ENCODE results near the gene SHISA5. TPM values are rescaled to one million over a fixed set of nuclear protein-coding genes. Genes with fewer than 3 reads are reported as not detected.

Gene SHISA5
- total RNA-seq, 5 donors from 2014 or later (not counting 1 experiment from before 2014, with no cell fraction given) = 156 to 258 (median 217) TPM

DNA sequence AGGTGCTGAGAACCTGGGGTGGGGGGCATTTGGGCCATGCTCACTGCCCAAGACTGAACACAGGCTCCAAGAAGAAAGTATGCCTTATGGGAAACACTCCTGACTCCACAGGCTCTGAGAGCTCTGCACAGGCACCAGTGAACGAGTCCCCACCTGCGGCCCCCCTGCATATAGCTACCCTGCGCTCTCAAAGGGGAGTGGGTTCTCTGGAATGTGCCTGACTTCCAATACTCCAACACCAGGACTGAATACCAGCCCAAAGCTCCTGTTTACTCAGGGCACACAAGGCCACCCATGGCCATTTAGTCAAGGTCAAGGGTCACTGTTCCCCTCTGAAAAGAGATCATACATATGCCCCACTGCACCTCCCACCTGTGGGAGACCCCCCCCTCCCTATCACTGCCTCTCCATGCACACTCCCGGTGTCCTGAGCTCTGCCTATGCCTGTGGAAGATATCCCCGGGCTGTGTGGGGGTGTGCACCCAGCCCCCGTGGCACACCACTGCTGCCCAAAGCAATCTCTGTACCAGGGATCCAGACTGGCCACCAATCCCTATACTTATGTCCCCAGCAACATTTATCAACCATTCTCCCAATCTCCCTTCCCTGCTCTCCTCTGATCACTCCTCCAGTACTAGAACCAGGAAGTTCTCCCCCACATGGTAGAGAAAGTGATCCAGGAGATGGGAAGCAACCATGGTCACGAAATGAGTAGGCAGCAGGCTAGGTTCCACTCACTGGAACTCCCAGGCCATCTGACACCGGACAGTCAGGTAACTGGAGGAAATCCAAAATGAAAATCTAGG is 72.5 kb downstream of the SHISA5 start:
- WGBS (ENCODE audit: insufficient coverage) = 94% methylated on average over 7 of the region's 8 CpGs
- Mint-ChIP-seq H3K9me3 (no peaks in the 10 kb centered on the region), H3K4me3 (peak overlapping the region; percentile 63 to 83 (median 75)), H3K27ac (no peak overlapping the region), H3K36me3 (peaks cover 4% of the 10 kb centered on the region), H3K4me1 (peaks cover 22 to 24% (median 23%) of the 10 kb centered on the region in 3 donors), H3K27me3 (no peaks in the 10 kb centered on the region)
- ChIA-PET POLR2A (no interaction called here), CTCF (interaction anchor here (0.6 to 1.4 kb wide), 2 partner anchors 31 to 81 kb away, joined by 4 to 5 read pairs; no protein-coding TSS in a partner anchor)
- DNase-seq = no peak
- H3K4me1 ChIP-seq (ENCODE audit: control insufficient read depth in 1 of 2, extremely low read depth in 1 of 2, insufficient read depth in 2 of 2, low read length in 2 of 2) = peaks cover 0 to 40% of the 10 kb centered on the region in 2 experiments
- peaks cover 0 to 17% of the 10 kb centered on the region in 2 experiments for H3K27me3 ChIP-seq (replicated peaks in 1 of 2; ENCODE audit: control insufficient read depth in 2 of 2, extremely low read depth in 1 of 2, insufficient read depth in 2 of 2, low read length in 1 of 2)
- peaks cover 6 to 15% of the 10 kb centered on the region in 2 donors for H3K36me3 ChIP-seq (ENCODE audit: control insufficient read depth in 2 of 2, extremely low read depth in 1 of 2, insufficient read depth in 1 of 2, low read length in 1 of 2)
- no peak overlapping the region for H3K27ac ChIP-seq (ENCODE audit: low read length)
- no peak for ATAC-seq (replicated peaks in 1 of 4)
- H3K4me3 ChIP-seq (ENCODE audit: control insufficient read depth in 1 of 2, extremely low read depth in 1 of 2, low read length in 1 of 2) = no peak overlapping the region
- no peaks in the 10 kb centered on the region for H3K9me3 ChIP-seq

DNA sequence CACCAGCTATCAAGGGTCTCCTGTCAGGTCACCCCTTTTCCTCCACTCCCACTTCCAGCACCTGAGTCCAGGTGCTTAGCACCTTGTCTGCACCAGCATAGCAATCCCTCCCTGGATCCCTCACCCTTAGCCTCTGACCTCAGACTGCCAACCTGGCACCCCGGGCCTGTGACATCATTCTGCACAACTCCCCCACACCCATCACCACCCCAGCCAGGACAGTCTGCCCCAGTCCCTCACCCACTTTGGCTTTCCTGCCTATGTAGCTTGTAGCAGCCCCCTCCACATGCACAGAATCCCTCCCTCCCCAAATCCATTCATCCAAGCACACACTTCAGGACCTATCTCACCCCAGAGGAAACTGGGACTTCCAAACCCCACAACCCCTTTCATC is 73.3 kb downstream of the SHISA5 start:
- Mint-ChIP-seq H3K36me3 (peaks cover 4% of the 10 kb centered on the region), H3K27ac (no peak overlapping the region), H3K27me3 (no peaks in the 10 kb centered on the region), H3K9me3 (no peaks in the 10 kb centered on the region), H3K4me3 (peak overlapping the region; percentile 75 to 83 (median 77)), H3K4me1 (peaks cover 22 to 24% (median 23%) of the 10 kb centered on the region in 3 donors)
- Histone ChIP-seq H3K27me3 (replicated peaks in 1 of 2; ENCODE audit: control insufficient read depth in 2 of 2, extremely low read depth in 1 of 2, insufficient read depth in 2 of 2, low read length in 1 of 2) (peaks cover 0 to 19% of the 10 kb centered on the region in 2 experiments), H3K36me3 (ENCODE audit: control insufficient read depth in 2 of 2, extremely low read depth in 1 of 2, insufficient read depth in 1 of 2, low read length in 1 of 2) (peaks cover 6 to 15% of the 10 kb centered on the region in 2 donors), H3K27ac (ENCODE audit: low read length) (no peak overlapping the region), H3K4me1 (ENCODE audit: control insufficient read depth in 1 of 2, extremely low read depth in 1 of 2, insufficient read depth in 2 of 2, low read length in 2 of 2) (peaks cover 0 to 33% of the 10 kb centered on the region in 2 experiments), H3K9me3 (no peaks in the 10 kb centered on the region), H3K4me3 (ENCODE audit: control insufficient read depth in 1 of 2, extremely low read depth in 1 of 2, low read length in 1 of 2) (no peak overlapping the region)
- WGBS (ENCODE audit: insufficient coverage) = 67% methylated on average over 1 of the region's 1 CpG
- ChIA-PET CTCF (interaction anchor here in 1 of 2 donors (0.6 kb wide), 1 partner anchor 81 kb away, joined by 5 read pairs; no protein-coding TSS in a partner anchor), POLR2A (no interaction called here)
- no peak for DNase-seq
- ATAC-seq (replicated peaks in 1 of 4) = no peak

DNA sequence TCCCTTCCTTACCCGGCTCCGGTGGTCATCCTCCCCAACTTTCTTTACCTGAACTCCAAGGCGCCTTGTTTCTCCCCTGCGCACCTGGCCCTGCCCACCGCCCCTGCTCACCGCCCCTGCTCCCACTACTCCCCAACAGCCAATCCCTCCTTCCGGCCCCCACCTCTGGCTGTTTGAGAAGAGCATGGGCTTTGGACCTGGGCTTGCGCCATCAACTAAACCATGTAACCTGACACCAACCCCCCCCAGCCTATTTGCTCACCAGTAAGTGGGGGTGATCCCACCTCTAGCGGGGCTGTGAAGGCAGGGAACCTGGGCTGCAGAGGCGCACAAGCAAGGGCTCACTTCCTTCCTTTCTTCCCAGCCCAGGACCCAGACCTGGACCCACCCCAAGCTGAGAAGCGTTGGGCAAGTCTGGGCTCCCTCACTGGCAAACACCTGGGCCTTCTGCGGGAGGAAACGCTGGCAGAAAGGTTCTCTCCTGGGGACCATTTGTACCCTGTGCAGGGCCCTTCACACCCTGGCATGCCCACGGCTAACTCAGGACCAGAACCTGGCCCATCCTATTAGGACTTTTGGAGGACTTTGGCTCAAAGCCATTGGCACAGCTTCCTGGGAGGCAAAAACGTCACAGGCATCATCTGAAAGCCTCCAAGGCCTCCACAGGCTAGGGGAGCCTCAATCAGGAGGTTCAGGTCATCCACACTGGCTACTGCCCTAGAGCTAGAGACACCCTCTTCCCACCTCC is 73.8 kb downstream of the SHISA5 start, which contains the start of gene PLXNB1:
Gene PLXNB1 (minus strand): TSS at position 127 of the 748 bp plus-strand sequence. CDS start 5,475 bp downstream, outside the sequence.
- Histone ChIP-seq H3K27ac (ENCODE audit: low read length) (no peak within 1 kb of the TSS), H3K27me3 (replicated peaks in 1 of 2; ENCODE audit: control insufficient read depth in 2 of 2, extremely low read depth in 1 of 2, insufficient read depth in 2 of 2, low read length in 1 of 2) (peaks cover 0 to 19% of the 10 kb centered on the region in 2 experiments), H3K36me3 (ENCODE audit: control insufficient read depth in 2 of 2, extremely low read depth in 1 of 2, insufficient read depth in 1 of 2, low read length in 1 of 2) (peaks cover 6 to 15% of the 10 kb centered on the region in 2 donors), H3K4me1 (ENCODE audit: control insufficient read depth in 1 of 2, extremely low read depth in 1 of 2, insufficient read depth in 2 of 2, low read length in 2 of 2) (peaks cover 0 to 29% of the 10 kb centered on the region in 2 experiments), H3K9me3 (no peaks in the 10 kb centered on the region), H3K4me3 (ENCODE audit: control insufficient read depth in 1 of 2, extremely low read depth in 1 of 2, low read length in 1 of 2) (peak within 1 kb of the TSS; percentile 51 to 57)
- peak in 3 of 4 experiments; percentile 14 to 23 (median 15) for ATAC-seq (replicated peaks in 1 of 4)
- peak within 1 kb of the TSS; percentile 75 to 83 (median 77) for H3K4me3 Mint-ChIP-seq
- ChIA-PET POLR2A (interaction anchor here in 1 of 2 donors (0.6 kb wide), 1 partner anchor 66 kb away, joined by 5 read pairs; no protein-coding TSS in a partner anchor), CTCF (no interaction called here)
- no peaks in the 10 kb centered on the region for H3K27me3 Mint-ChIP-seq
- peak in 3 of 35 experiments; percentile 10 to 28 (median 23) for DNase-seq
- H3K36me3 Mint-ChIP-seq = peaks cover 4% of the 10 kb centered on the region
- no peak within 1 kb of the TSS for H3K27ac Mint-ChIP-seq
- WGBS (ENCODE audit: insufficient coverage) = 43% methylated on average over 10 of the region's 15 CpGs
- H3K9me3 Mint-ChIP-seq = no peaks in the 10 kb centered on the region
- peaks cover 20 to 24% (median 22%) of the 10 kb centered on the region in 3 donors for H3K4me1 Mint-ChIP-seq

DNA sequence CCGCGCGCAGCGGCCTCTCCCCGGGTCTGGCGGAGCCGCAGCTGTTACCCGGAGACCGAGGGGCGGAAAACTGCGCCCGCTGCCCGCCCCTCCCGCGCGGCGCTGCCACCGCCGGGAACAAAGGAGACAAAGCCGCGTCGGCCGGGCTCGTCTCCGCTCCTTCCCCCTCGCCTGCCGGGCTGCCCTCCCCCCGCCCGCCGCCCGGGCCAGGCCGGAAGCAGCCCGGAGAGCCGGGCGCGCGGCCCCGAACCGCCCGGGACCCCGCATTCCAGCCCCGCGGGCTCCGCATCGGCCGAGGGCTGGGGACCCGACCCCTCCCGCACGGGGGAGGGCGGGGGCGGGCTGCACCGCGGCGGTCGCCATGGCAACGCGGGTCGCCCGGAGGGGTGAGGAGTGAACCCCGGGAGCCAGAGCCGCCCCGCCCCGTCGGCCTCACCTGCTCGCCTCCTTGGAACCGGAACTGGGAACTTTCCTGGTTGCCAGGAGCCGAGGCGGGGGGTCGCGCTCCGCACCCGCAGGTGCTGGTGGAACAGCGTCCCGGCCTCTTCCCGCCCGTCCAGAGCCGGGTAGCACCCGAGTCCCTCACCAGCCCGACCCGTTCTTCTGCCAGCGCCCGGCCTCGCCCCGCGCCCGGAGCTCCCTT is 74.5 kb downstream of the SHISA5 start:
- Mint-ChIP-seq H3K27me3 (no peaks in the 10 kb centered on the region), H3K36me3 (peaks cover 4% of the 10 kb centered on the region), H3K4me3 (peak overlapping the region; percentile 75 to 83 (median 77)), H3K9me3 (no peaks in the 10 kb centered on the region), H3K27ac (no peak overlapping the region), H3K4me1 (peaks cover 15 to 20% (median 16%) of the 10 kb centered on the region in 3 donors)
- DNase-seq (peak in 32 of 35 experiments; percentile 23 to 73 (median 45)), ATAC-seq (replicated peaks in 1 of 4) (peak; percentile 71 to 81 (median 76))
- WGBS (ENCODE audit: insufficient coverage) = under 1% methylated on average over 86 of the region's 86 CpGs
- Histone ChIP-seq H3K9me3 (no peaks in the 10 kb centered on the region), H3K4me3 (ENCODE audit: control insufficient read depth in 1 of 2, extremely low read depth in 1 of 2, low read length in 1 of 2) (peak overlapping the region; percentile 51 to 57), H3K27me3 (replicated peaks in 1 of 2; ENCODE audit: control insufficient read depth in 2 of 2, extremely low read depth in 1 of 2, insufficient read depth in 2 of 2, low read length in 1 of 2) (peaks cover 0 to 19% of the 10 kb centered on the region in 2 experiments), H3K27ac (ENCODE audit: low read length) (no peak overlapping the region), H3K4me1 (ENCODE audit: control insufficient read depth in 1 of 2, extremely low read depth in 1 of 2, insufficient read depth in 2 of 2, low read length in 2 of 2) (peaks cover 0 to 23% of the 10 kb centered on the region in 2 experiments), H3K36me3 (ENCODE audit: control insufficient read depth in 2 of 2, extremely low read depth in 1 of 2, insufficient read depth in 1 of 2, low read length in 1 of 2) (peaks cover 6 to 15% of the 10 kb centered on the region in 2 donors)
- POLR2A ChIA-PET = interaction anchor here in 1 of 2 donors (0.6 kb wide), 1 partner anchor 67 kb away, joined by 5 read pairs; no protein-coding TSS in a partner anchor
- CTCF ChIA-PET = no interaction called here

DNA sequence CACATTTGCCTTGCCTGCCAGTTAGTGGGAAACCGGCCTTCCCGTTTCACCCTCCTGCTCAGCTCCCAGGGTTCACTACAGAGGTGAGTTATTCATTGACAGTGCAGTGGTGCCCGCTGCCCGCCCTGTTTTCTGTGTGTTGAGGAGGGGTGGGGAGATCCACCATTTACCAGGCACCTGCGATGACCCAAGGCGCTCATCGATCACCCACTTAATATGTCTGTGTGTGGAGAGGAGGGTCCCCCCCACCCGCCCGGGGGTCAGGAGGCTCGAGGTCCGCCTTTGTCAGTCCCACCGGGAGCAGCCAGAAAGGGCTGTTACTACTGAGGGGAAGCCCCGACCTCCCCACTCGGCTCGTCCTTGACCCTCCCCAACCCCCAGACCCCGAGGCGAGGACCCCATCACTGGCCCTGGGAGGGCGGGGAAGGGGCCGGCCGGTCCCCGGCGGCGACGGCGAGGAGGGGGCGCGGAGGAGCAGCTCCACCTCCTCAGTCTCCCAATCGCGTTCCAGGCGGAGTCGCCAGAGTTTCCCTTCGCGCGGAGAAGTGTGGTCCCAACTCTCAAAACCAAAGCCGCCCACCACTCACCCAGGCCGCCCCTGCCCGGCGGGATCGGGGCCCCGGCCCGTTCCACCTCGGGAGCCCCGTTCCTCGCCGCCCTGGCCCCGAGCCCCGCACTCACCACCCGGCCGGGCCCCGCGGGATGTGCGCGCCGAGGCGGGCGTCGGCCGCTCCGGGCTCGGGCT is 75.2 kb downstream of the SHISA5 start:
- H3K4me3 ChIP-seq (ENCODE audit: control insufficient read depth in 1 of 2, extremely low read depth in 1 of 2, low read length in 1 of 2) = peak overlapping the region; percentile 31 to 38
- Mint-ChIP-seq H3K4me1 (peaks cover 11 to 15% (median 11%) of the 10 kb centered on the region in 3 donors), H3K4me3 (peak overlapping the region; percentile 54 to 83 (median 59))

More for the DNA sequence above, 75.2 kb downstream of the SHISA5 start:
- under 1% methylated on average over 30 of the region's 60 CpGs for WGBS (ENCODE audit: insufficient coverage)
- Histone ChIP-seq H3K36me3 (ENCODE audit: control insufficient read depth in 2 of 2, extremely low read depth in 1 of 2, insufficient read depth in 1 of 2, low read length in 1 of 2) (peaks cover 6 to 15% of the 10 kb centered on the region in 2 donors), H3K27me3 (replicated peaks in 1 of 2; ENCODE audit: control insufficient read depth in 2 of 2, extremely low read depth in 1 of 2, insufficient read depth in 2 of 2, low read length in 1 of 2) (peaks cover 0 to 19% of the 10 kb centered on the region in 2 experiments), H3K27ac (ENCODE audit: low read length) (no peak overlapping the region), H3K9me3 (no peaks in the 10 kb centered on the region), H3K4me1 (ENCODE audit: control insufficient read depth in 1 of 2, extremely low read depth in 1 of 2, insufficient read depth in 2 of 2, low read length in 2 of 2) (peaks cover 0 to 19% of the 10 kb centered on the region in 2 experiments)
- DNase-seq = peak in 1 of 35 experiments; percentile 16
- Mint-ChIP-seq H3K27ac (no peak overlapping the region), H3K9me3 (no peaks in the 10 kb centered on the region), H3K27me3 (no peaks in the 10 kb centered on the region), H3K36me3 (peaks cover 4% of the 10 kb centered on the region)
- CTCF ChIA-PET = no interaction called here
- ATAC-seq (replicated peaks in 1 of 4) = peak; percentile 2 to 67 (median 6)
- POLR2A ChIA-PET = no interaction called here
